Activated effector memory CD4-positive, alpha-beta T cell treated with Interleukin-2 at 50 U/mL for 16 hours (primary cell): ENCODE data around the gene RAB36.

Source experiments
- DNase-seq: peaks from one replicate; pipeline ENCODE4 v3.0.0-alpha.2; 2020

RAB36 gene

GRCh38 chr22:23138584-23139435 lies 6.5 kb upstream of the RAB36 start:
- DNase-seq = no peak

GRCh38 chr22:23140385-23140784 lies 4.9 kb upstream of the RAB36 start:
- DNase-seq = no peak

- no peak for DNase-seq
Observed at GRCh38 chr22:23142546-23143105, 2.7 kb upstream of the RAB36 start.

GRCh38 chr22:23143119-23143518 lies 2.2 kb upstream of the RAB36 start:
- no peak for DNase-seq

- DNase-seq = no peak
Observed at GRCh38 chr22:23144432-23144831, 845 bp upstream of the RAB36 start.

GRCh38 chr22:23145878-23146470 lies 697 bp downstream of the RAB36 start:
- DNase-seq = no peak

- DNase-seq = no peak
Observed at GRCh38 chr22:23146478-23147205, 1.4 kb downstream of the RAB36 start.

GRCh38 chr22:23147617-23148387 lies 2.5 kb downstream of the RAB36 start:
- DNase-seq = no peak

- no peak for DNase-seq
Observed at GRCh38 chr22:23149743-23150238, 4.5 kb downstream of the RAB36 start.

- no peak for DNase-seq
Observed at GRCh38 chr22:23150762-23151161, 5.5 kb downstream of the RAB36 start.

- DNase-seq = no peak
Observed at GRCh38 chr22:23151827-23152226, 6.5 kb downstream of the RAB36 start.

- no peak for DNase-seq
Observed at GRCh38 chr22:23152238-23153114, 7.2 kb downstream of the RAB36 start.

GRCh38 chr22:23153994-23154393 lies 8.7 kb downstream of the RAB36 start:
- no peak for DNase-seq

GRCh38 chr22:23154461-23154860 lies 9.2 kb downstream of the RAB36 start:
- no peak for DNase-seq

- no peak for DNase-seq
Observed at GRCh38 chr22:23155143-23155542, 9.9 kb downstream of the RAB36 start.

GRCh38 chr22:23155831-23156230 lies 10.6 kb downstream of the RAB36 start:
- no peak for DNase-seq

- no peak for DNase-seq
Observed at GRCh38 chr22:23156286-23156685, 11.0 kb downstream of the RAB36 start.

GRCh38 chr22:23157560-23158515 lies 12.6 kb downstream of the RAB36 start:
- DNase-seq = no peak

- DNase-seq = no peak
Observed at GRCh38 chr22:23158516-23159290, 13.4 kb downstream of the RAB36 start.

GRCh38 chr22:23159291-23159630 lies 14.0 kb downstream of the RAB36 start:
- DNase-seq = no peak
